GM19240 (cell line): ENCODE data around the gene DAB2.

Source experiments
- DNase-seq: peaks from one replicate; pipeline ENCODE4 v3.0.0; 2011; ENCODE audit warnings: low spot score; ENCODE audit not compliant: insufficient read length

The DAB2 gene

DNA sequence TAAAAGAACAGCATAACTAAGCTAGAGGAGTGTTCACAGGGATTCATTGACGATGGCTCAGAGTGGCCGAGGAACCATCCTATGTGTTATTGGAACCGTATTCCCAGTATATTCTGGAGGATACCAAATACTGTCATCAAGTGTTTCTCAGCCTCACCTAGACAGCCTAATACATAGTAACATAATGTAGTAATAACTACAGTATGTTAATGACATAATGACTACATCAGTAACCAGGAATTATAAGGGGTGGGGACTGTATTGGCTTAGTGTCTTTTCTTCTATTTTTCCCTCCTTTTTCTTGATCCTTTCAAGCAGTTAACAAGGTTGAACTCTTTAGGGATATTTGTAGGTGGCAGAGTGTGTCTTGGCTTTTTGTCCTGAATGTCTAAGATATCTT, 33.8 kb downstream of the DAB2 start:
- no peak for DNase-seq

DNA sequence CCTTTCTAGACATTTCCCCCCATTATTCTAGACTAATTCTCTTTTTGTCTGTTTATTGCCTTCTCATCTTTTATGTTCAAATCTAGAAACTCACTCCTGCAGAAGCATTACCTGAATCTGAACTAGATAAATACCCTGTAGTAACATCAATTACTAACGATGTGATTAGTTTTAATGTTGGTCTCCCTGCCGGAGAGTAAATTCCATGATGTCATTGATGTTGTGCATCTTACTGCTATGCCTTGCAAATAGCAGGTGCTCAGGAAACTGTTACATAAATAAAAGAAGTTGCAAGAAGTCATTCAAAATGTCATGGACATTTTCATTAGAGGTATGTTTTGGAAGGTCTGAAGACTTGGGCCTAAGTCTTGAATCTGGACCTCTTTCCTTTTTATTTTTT, 37.5 kb downstream of the DAB2 start:
- no peak for DNase-seq

DNA sequence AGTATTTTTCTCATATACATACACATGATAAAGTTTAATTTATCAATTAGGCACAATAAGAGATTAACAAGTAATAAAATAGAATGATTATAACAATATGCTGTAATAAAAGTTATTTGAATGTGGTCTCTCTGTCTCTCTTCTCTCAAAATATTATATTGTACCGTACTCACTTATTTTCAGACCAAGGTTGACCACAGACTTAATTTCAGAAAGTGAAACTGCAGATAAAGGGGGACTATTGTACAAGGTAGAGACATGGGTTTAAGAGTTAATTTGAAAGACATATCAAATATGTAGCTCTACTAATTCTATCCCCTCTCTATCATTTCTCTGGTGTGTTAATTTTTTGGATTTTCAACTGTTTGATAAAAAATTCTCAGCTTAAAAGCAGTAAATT, 40.5 kb downstream of the DAB2 start:
- no peak for DNase-seq

DNA sequence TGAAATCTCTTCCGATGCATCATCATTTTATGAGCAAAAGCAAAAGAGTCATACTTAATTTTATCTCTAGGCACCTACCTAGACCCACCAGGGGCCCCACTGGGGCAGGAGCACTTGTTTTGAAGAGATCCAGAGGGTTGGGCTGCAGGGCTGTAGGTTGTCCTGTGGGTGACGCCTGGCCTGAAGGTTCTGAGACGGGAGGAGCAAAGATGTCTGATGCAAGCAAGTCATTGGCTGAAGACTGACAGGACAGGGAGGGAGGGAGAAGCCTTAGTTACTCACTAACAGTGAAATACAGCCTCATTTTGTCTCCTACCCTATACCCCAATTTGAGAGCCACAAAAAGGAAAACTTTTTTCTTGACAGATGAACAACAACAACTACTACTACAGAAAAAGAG, 43.4 kb downstream of the DAB2 start:
- no peak for DNase-seq

DNA sequence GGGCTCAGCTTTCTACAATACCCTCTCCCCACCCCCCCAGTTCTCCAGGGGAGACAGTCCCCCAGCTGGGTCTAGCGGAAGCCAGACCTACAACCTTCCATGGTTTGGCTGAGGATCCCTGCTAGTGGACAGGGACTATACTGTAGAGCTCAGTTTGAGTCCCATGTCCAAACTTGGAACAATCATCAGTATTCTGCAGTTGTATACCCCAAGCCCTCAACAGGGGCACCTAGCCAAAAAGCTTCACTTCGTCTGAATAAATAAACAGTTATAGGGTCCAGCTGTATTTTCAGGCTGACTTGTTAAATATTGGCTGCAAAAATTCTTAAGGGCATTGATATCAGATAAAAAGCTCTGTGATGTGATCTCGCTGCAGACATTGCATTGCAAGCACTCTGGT, 45.1 kb downstream of the DAB2 start:
- DNase-seq = no peak

DNA sequence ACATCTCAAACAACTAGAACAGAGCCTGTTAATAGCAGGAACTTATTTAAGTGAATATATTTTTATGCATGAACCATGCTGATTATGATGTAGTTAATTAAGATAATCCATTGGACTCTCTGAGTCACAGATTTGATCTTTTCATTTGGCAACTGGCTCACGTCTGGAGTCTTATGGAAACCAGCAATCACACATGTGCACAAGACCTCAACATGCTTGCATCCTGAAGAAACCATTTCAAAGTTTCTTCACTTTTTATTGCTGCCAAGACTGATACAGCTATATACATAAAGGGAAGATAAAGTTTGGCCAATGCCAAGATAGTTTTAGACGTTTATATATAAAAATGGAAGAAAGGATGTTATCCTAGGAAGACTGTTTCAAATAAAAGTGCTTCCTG, 47.2 kb downstream of the DAB2 start:
- DNase-seq = no peak

DNA sequence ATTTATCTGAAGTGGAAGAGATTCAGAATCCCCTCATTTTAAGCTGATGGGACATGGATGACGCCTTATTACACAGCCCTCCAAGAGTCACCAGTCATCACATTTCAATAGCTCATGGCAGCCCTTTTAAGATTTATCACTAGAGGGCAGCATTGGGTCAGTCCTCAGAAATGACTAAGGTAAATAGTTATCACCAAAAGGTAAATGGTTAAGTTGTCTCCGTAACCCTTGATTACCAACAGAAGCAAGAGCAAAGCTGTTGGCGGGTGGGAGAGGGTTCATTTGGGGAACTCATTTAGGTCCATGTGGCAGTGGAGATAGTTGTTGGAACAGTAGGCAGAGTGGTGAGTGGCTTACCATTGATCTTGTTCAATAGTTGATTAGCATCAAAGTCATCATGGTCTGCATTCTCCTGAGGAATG, 48.5 kb downstream of the DAB2 start:
- peak; percentile 4 for DNase-seq

DNA sequence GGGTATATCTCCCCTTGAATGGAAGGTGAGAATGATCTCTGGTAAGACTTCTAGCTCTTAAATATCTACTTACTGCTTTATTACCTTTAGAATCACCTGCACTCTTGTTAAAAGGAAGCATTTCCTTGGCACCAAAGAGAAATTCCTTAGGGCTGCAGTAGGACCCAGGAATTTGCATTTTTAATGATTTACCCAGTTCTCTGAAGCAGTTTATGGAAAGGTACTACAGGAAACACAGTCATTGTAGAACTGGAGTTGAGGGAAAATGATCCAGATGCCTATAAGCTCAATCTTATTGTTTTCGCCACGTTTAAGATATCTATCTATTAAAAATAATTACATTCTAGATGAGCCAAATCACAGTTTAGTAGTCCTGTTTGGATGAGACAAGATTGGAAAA, 51.0 kb downstream of the DAB2 start:
- no peak for DNase-seq

DNA sequence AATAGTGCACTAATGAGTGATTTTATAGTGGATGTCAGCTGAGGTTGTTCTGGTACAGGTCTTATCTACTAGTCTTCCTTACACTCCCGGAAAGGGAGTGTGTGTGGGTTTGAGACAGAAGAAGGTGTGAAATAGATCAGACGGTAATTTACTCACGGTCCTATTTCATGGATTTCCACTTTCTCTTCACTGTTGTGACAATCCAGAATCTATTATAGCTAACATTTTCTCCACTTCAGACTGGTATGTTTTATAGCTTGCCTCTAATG, 53.5 kb downstream of the DAB2 start:
- no peak for DNase-seq

DNA sequence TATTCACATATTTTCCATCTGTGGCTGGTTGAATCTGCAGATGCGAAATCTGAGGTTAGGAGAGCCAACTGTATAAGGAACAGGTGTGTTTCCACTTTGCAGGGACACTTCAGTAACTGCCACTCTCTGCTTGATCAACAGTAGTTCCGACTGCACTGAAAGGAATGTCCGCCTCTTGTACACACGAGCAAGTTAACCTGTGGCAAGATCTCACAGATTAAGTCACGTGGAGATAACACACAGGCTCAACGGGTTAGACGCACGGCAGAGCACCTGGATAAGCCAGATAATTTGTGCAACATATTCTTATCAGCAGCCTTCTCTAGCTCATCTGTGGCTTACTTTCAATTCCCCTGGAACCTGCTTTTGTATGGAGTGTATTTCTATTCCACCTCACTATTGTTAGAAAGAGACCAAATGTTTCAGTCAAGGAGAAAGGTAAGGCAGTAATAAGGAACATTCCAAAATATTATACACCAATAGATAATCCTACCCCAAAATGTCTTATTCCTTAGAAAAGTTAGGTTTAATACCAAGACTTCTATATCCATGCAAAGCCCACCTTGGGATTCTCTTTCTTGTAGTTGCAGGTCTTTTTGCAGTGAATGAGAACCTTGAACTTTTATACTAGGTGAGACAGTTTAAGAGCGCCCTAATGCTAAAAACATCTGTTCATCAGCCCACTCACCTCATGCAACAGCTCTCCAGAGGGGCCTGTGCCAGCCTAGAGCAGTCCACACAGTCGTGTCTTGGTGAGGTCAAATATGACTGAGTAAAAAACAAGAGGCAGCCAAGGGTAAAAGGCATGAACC, 54.0 kb downstream of the DAB2 start:
- DNase-seq = no peak

DNA sequence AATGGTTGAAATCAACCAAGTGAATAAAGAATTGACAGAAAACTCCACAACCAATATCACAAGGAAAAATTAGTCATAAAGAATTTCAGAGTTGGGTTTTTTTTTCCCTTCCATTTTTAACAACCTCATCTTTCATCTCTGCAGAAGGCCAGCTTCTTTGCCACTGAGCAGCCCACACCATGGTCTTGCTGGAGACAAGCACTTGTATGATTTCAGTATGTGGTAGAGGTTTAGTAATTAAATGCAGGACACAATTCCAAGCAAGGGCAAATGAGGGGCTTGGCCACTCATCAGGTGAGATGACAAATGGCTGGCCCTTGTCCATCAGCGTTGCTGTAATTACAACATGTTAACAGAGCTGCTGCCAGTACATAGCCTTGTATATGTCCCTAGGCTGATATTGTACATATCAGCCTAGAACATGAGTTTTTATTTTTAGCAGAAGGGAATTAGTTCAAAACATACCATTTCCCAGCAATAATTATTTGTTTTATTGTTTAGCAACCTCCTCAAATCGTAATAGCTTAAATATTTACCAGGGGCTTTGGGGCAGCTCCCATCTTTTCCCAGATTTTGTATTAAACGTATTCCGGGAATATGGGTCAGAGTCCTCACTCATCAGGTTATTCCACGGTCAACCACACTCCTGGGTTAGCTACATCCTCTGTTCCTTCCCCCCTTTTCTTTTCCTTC, 55.5 kb downstream of the DAB2 start:
- no peak for DNase-seq

DNA sequence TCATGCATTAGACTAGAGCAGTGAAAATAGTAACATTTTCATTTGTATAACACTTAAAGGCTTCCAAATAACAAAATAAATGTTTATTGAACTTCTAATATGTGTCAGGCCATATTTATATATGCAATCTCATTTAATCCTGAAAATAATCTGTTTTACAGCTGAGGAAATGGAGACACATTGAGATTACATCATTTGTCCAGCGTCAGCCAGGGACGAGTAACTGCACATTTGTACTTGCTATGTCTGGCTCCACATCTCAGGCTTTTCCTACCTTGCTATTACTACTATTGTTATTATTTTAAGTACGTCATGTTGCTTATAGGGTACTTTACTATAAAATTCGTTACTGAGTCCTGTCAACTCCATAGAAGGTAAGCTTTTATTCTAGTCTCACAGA, 56.7 kb downstream of the DAB2 start:
- no peak for DNase-seq

DNA sequence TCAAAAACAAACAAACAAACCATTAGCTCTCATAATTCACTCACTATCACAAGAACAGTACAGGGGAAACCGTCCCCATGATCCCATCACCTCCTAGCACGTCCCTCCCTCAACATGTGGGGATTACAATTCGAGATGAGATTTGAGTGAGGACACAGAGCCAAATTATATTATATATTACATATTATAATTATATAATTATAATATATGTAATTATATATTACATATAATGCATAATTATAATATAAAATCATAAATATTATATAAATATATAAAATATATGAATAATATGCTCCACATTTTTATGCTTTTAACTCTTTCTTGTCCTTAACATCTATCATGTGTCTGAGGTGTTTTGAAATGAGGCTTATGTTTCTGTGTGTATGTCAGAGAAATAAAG, 57.1 kb downstream of the DAB2 start:
- DNase-seq = no peak

DNA sequence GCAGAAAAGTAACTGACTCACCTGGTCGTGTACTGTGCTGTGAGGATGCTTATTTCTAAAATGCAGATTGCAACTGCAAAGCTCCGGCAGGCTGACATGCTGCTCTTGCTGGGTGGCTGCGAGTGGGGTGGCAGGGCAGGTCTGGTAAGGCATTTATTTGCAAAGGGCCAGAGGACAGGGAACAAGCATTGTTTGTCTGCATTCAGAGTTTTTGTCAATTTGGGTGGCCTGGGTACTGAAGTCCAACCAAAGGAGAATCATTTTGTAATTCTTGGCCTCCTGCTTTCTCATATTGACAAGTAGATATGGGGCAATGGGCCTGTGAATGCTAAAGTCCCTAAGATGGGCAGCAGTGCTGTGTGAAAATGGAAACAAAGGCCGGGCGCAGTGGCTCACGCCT, 60.4 kb downstream of the DAB2 start, which contains the start of gene C9:
TSS of gene C9 (minus strand) at position 129 of the 400 bp plus-strand sequence. CDS start at position 98, 31 bp downstream.
- DNase-seq = no peak

DNA sequence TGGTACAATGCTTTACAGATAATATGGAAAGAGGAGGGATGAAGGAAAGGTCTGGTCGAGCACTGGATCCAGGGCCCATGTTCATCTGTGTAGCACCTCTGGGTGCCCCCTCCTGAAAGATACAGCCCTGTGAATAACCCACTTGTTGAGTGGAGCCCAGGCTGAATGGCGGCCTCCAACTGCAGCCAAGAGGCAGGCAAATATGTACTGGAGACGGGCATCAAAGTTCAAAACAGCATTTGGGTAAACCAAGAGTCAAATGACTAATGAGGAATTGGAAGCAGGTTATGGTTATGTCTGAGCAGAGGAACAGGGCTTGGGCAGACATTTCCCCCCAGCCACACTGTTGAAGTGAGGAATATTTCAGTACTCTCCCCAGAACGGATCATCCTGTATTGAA, 61.6 kb downstream of the DAB2 start:
- no peak for DNase-seq

DNA sequence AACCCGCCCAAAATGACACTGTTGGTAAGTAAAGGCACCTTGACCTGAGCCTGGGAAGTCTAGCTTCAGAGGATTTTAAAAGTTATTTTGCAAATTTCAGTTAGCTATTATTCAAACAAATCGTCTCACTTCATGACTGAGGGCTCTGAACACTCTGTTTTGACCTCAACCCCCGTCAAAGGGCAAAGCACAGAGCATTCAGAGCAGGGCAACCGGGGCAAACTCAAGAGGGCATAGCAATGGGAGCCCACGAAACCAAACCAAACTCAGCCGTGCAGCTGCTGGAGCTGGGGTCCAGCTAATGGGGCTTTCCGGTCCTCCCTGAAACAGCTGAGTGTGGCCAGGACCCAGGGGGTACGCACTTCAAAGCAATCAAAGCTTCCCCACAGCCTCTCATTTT, 62.1 kb downstream of the DAB2 start:
- no peak for DNase-seq

DNA sequence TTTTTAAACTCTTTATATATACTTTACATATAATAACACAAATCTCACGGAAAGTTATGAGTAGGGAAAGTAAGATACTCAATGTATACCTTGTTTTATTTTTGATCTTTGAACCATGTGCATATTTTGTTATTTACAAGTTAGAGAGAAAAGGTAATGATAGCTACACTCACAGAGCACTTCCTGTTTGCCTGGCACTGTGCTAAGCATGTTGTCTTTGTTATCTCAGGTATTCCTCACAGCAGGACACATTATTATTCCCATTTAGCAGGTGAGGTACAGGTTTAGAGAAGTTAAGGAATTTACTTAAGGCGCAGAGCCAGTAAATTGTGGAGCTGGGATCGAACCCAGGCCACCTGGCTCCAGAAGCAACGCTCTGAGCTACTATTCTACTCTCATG, 63.5 kb downstream of the DAB2 start:
- DNase-seq = no peak

DNA sequence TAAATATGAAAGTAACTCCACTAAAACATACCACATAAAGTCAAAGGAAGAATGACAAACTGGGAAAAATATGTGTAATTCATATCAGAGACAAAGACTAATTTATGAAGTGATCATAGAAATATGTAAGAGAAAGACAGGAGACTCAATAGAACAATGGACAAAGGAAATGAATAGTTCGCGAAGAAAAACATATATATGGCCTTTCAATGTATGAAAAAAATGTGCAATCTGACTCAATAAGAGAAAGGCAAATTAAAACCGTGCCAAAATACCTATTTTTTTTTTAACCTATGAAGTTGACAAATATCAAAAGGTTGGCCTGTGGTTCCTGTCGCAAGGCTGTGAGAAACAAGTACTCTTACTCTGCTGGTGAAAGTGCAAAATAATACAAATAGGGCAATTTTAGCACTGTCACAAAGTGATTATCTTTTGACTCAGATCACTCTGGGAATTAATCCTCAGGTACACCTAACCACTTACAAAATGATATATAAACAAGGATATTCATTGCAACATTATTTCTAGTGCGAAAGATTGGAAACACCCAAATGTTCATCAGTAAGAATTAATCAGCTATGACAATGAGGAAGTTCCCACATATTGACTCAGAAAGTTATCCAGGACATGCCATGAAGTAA, 64.2 kb downstream of the DAB2 start:
- no peak for DNase-seq

DNA sequence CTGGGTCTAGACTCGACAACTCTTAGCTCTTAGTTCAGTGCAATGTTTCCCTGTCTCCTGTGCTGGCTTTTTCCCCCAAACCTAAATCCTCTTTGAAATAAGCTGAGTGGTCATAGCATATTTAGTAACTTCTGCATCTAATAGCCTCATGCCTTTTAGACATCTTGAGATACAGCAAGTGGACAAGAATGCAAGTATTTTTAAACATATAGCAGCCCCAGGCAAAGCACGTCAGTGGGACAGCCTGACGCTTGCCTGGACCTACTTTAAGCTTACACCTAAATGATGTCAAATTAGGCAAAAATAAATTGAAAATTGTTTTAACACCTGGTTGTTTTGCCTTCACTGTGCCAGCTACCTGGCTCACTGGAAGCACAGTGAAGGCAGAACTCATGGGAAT, 68.5 kb downstream of the DAB2 start:
- no peak for DNase-seq

DNA sequence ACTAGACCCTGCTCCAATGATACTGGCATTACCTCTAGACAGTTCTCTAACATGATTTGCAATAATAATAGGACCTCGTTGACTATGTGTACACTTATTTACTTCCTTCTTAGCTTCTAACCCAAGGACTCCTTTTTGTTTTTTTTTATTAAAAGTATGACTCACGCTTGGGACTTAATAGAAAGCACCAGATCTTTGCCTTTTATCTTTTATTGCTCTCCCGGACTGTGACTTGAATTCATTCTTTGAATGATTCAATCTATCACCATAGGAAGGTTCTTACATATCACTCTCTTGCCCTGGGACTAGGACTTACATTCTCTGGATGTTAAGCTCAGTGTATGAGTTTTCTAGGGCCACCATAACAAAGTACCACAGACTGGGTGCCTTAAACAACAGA, 69.5 kb downstream of the DAB2 start:
- DNase-seq = no peak

DNA sequence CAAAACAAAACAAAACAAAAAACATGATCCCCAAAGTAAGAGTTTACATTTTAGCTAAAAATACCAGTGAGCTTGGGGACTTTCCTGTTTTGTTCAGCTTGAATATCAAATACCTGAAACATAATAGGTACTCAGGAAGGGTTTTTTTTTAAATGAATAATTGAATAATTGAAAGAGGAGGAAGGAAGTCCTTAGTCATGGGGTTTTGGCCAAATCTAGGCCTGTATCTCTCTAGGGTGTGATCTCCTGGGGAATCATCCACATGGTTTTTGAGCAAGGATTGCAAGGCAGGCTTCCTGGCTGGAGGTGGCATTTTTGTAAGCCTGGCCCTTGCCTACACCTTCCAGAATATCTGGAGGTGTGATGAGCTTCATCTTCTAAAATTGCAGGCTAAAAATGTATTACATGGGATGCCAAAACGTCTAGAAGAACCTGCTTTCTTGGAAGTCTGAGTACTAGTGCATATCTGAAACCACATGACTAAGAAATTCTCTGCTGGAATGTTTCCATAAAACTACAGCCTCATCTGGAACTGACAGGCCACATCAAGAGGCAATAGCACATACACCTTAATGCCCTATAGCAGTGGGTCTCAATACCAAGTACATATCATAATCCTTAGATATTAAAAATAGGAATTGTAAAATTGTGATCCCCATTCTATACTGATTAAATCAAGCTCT, 70.9 kb downstream of the DAB2 start:
- no peak for DNase-seq

DNA sequence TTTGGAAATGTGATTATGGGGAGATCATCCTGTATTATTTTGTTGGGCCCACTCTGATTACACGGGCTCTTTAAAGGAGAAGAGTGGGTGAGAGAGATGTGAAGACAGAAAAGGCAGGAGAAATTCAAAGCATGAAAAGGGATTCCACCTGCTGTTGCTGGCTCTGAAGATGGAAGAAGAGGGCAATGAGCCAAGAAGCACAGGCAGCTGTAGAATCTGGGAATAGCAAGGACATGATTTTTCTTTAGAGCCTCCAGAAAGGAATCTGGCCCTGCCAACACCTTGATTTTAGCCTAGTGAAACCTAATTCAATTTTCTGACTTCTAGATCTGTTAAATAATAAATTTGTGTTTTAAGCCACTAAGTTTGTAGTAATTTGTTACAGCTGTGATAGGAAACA, 71.8 kb downstream of the DAB2 start:
- DNase-seq = no peak
